Measurements from ENCODE around the gene INO80B.

The INO80B gene

DNA sequence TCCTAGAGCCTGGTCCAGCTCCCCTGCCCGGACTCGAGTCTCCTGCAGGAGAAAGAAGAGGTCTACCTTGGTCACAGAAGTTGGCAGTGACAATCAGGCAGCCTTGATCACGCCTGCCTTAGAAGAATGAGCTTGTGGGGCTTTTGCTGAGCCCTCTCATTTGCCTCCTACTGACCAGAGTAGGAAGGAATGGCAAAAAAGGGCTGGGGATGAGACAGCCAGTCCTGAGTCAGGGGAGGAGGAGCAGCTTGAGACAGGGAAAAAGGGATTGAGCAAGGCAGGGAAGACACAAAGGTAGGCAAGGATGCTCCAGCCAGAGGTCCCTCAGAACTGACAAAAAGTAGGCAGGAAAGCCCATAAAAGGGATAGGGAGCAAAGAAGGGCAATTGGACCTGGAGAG is 27.3 kb upstream of the INO80B start:
- H3K27ac ChIP-seq (ENCODE audit: low read depth, low read length): no peak overlapping the region
- no peak overlapping the region for H3K4me3 ChIP-seq (ENCODE audit: low read depth, low read length)
- peaks cover 80% of the 10 kb centered on the region for H3K36me3 ChIP-seq (ENCODE audit: control insufficient read depth, insufficient read depth, low read length)
- peaks cover 10% of the 10 kb centered on the region; the same call in 1 of the 2 replicates for H3K27me3 ChIP-seq (ENCODE audit: control insufficient read depth, insufficient read depth, low read length)
- H3K9me3 ChIP-seq (ENCODE audit: control insufficient read depth, insufficient read depth, low read depth, low read length): no peaks in the 10 kb centered on the region
- no peaks in the 10 kb centered on the region for H3K4me1 ChIP-seq (ENCODE audit: control insufficient read depth, insufficient read depth, low read length)
- no peak overlapping the region for H3K9ac ChIP-seq (ENCODE audit: low read length)

DNA sequence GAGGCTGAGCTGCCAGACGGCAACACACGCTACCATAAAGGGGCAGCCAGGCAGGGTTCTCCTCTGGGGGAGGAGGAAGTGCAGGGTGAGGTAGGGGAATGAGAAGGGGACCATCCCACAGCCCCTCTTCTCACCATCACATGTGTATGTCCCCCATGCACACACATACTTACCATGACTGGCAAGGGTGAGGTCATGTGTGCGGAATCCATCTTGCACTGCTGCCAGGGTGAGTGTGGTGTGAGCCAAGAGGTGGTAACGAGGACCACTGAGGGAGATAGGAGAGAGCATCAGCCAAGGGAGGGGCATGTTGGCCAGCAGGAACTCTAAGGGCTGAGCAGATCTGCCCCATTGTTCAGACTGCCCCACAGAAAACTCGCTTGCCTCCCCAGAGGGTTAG is 26.2 kb upstream of the INO80B start:
- Histone ChIP-seq H3K9me3 (ENCODE audit: control insufficient read depth, insufficient read depth, low read depth, low read length) (no peaks in the 10 kb centered on the region), H3K27ac (ENCODE audit: low read depth, low read length) (no peak overlapping the region), H3K4me1 (ENCODE audit: control insufficient read depth, insufficient read depth, low read length) (no peaks in the 10 kb centered on the region), H3K4me3 (ENCODE audit: low read depth, low read length) (no peak overlapping the region), H3K9ac (ENCODE audit: low read length) (no peak overlapping the region), H3K27me3 (ENCODE audit: control insufficient read depth, insufficient read depth, low read length) (no peaks in the 10 kb centered on the region), H3K36me3 (ENCODE audit: control insufficient read depth, insufficient read depth, low read length) (peaks cover 82% of the 10 kb centered on the region)

DNA sequence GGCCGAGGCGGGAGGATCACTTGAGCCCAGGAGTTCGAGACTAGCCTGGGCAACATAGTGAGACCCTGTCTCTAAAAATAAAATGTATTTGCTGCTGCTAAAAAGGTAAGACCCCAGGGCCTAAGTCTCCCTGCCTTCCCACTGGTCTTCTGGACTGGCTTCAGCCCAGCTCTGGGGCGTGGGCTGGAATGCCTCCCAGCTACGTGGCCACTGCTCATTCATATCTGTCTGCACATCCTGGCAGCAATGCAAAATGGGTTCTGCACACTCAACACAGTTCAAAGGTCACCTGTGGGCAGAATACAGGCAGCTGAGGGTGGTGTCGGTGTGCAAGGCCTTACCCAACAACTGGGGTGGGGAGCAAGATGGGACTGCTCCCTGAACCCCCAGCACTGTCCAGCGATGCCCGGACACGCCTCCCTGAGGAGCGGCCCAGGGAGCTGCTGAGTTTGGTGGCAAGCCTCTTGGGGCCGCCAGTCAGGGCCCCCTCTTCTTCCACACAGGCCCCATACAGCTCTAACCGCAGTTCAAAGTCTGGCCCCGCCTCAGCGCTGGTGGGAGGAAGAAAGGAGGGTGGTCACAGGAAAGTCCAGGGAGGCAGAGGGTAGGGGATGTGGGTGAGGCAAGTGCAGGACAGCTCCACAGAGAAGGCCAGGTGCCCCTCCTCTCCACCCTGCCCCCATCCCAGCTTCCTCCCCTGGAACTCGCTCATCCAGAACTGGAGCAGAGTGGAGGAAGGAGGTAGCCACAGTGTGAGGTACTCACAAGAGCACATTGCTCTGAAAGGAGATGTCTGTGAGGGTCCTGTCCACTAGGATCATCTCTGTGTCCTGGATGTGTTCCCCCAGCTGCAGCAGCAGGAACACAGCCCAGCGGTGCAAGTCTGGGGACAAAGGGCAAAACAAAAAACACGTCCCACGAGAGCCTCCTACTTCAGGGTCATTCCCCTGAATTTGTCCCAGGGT is 25.1 kb upstream of the INO80B start:
- H3K27ac ChIP-seq (ENCODE audit: low read depth, low read length): no peak overlapping the region
- H3K9ac ChIP-seq (ENCODE audit: low read length): no peak overlapping the region
- no peak overlapping the region for H3K4me3 ChIP-seq (ENCODE audit: low read depth, low read length)
- no peaks in the 10 kb centered on the region for H3K9me3 ChIP-seq (ENCODE audit: control insufficient read depth, insufficient read depth, low read depth, low read length)
- H3K36me3 ChIP-seq (ENCODE audit: control insufficient read depth, insufficient read depth, low read length): peaks cover 81% of the 10 kb centered on the region
- no peaks in the 10 kb centered on the region for H3K27me3 ChIP-seq (ENCODE audit: control insufficient read depth, insufficient read depth, low read length)
- no peaks in the 10 kb centered on the region for H3K4me1 ChIP-seq (ENCODE audit: control insufficient read depth, insufficient read depth, low read length)

DNA sequence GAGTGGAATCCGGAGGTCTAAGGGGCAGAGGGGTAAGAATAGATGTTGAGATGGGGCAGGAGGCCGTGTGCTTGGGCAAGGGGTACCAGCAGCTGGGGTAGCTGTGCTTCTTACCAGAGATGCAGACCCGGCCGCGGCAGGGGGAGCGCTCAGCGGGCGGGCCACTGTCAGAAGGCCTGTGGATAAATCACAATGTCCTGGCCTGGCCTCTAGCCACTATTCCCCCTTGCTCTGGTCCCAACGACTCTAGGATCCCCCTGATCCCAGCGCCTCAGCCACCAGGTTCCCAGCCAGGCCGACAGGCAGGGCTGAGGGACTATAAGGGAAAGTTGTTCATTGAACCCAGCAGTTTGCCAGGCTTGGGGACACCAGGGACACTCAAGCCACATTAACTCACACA is 24.4 kb upstream of the INO80B start:
- H3K9ac ChIP-seq (ENCODE audit: low read length): no peak overlapping the region
- peaks cover 81% of the 10 kb centered on the region for H3K36me3 ChIP-seq (ENCODE audit: control insufficient read depth, insufficient read depth, low read length)
- no peaks in the 10 kb centered on the region for H3K27me3 ChIP-seq (ENCODE audit: control insufficient read depth, insufficient read depth, low read length)
- no peak overlapping the region for H3K27ac ChIP-seq (ENCODE audit: low read depth, low read length)
- H3K9me3 ChIP-seq (ENCODE audit: control insufficient read depth, insufficient read depth, low read depth, low read length): no peaks in the 10 kb centered on the region
- H3K4me3 ChIP-seq (ENCODE audit: low read depth, low read length): no peak overlapping the region
- H3K4me1 ChIP-seq (ENCODE audit: control insufficient read depth, insufficient read depth, low read length): no peaks in the 10 kb centered on the region

- peaks cover 37% of the 10 kb centered on the region for H3K4me1 ChIP-seq (ENCODE audit: control insufficient read depth, insufficient read depth, low read length)
- no peaks in the 10 kb centered on the region for H3K9me3 ChIP-seq (ENCODE audit: control insufficient read depth, insufficient read depth, low read depth, low read length)
- H3K27me3 ChIP-seq (ENCODE audit: control insufficient read depth, insufficient read depth, low read length): no peaks in the 10 kb centered on the region
- H3K4me3 ChIP-seq (ENCODE audit: low read depth, low read length): peak overlapping the region; percentile 16; the same call in 1 of the 2 replicates
- H3K27ac ChIP-seq (ENCODE audit: low read depth, low read length): peak overlapping the region; percentile 23; the same call in 1 of the 2 replicates
- H3K36me3 ChIP-seq (ENCODE audit: control insufficient read depth, insufficient read depth, low read length): peaks cover 29% of the 10 kb centered on the region
- peak overlapping the region; percentile 8 for H3K9ac ChIP-seq (ENCODE audit: low read length)
These were observed 18.6 kb upstream of the INO80B start for GRCh38 chr2:74436111-74436805.

DNA sequence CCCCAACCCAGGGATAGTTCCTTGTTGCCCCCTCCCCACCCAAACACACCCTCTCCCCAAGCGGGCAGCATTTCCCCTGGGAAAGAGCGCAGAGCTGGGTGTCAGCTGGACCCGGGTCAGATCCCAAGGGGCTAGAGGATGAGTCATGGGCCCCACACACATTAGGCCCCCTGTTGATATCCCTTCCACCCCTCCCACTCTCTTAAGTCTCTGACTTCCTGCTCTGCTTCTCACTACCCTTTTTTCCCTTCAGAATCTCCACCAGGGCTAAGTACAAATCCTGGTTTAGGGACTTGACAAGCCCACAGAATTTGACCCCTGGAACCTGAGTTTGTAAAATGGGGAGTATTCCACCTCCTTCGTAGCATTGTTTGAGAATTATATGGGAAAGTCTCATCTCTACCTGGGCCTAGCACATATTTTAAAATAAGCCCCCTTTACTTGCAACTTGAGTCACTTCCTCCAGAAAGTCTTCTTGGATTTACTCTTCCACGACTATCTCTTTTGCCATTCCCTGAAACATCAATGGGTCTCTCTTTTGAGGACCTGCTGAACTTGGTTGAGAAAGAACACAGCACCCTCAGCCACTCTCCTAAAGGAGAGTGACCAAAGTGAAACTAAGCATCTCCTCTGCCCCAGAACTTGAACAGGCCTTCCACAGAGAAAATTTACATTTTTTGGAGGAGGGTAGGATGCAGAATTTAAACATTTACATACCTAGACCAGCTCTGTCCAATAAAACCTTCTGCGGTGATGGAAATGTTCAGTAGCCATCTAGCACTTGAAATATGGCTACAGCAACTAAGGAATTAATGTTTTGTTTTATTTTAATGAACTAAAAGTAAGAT is 17.8 kb upstream of the INO80B start:
- Histone ChIP-seq H3K9ac (ENCODE audit: low read length) (no peak overlapping the region), H3K36me3 (ENCODE audit: control insufficient read depth, insufficient read depth, low read length) (peaks cover 21% of the 10 kb centered on the region)

GRCh38 chr2:74438248-74438647 is 16.6 kb upstream of the INO80B start:
- H3K36me3 ChIP-seq (ENCODE audit: control insufficient read depth, insufficient read depth, low read length): peaks cover 14% of the 10 kb centered on the region; the same call in 1 of the 2 replicates
- peaks cover 37% of the 10 kb centered on the region for H3K4me1 ChIP-seq (ENCODE audit: control insufficient read depth, insufficient read depth, low read length)
- no peaks in the 10 kb centered on the region for H3K27me3 ChIP-seq (ENCODE audit: control insufficient read depth, insufficient read depth, low read length)
- H3K4me3 ChIP-seq (ENCODE audit: low read depth, low read length): no peak overlapping the region
- H3K9ac ChIP-seq (ENCODE audit: low read length): no peak overlapping the region
- no peak overlapping the region for H3K27ac ChIP-seq (ENCODE audit: low read depth, low read length)
- H3K9me3 ChIP-seq (ENCODE audit: control insufficient read depth, insufficient read depth, low read depth, low read length): no peaks in the 10 kb centered on the region

More for the DNA sequence above, 17.8 kb upstream of the INO80B start:
- H3K4me1 ChIP-seq (ENCODE audit: control insufficient read depth, insufficient read depth, low read length): peaks cover 37% of the 10 kb centered on the region
- peak overlapping the region; percentile 23; the same call in 1 of the 2 replicates for H3K27ac ChIP-seq (ENCODE audit: low read depth, low read length)
- peak overlapping the region; percentile 16; the same call in 1 of the 2 replicates for H3K4me3 ChIP-seq (ENCODE audit: low read depth, low read length)
- no peaks in the 10 kb centered on the region for H3K9me3 ChIP-seq (ENCODE audit: control insufficient read depth, insufficient read depth, low read depth, low read length)
- H3K27me3 ChIP-seq (ENCODE audit: control insufficient read depth, insufficient read depth, low read length): no peaks in the 10 kb centered on the region

DNA sequence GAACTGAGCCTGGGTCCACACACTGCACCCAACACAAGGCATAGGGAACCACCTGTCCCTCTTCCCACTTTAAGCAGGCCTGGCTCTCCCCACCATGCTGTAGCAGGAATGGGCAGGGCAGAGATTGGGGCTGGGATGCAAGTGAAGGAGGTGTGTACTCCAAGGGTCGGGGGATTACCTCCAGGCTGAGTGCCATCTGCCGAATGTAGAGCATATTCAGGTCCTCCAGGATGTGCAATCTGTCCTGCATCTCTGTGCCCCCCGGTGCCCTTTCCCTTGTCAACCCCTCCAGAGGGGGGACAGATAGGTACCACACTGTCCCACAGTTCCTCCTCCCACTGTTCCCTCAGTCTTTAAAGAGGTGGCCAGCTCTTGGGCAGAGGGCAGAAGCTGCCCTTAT is 15.5 kb upstream of the INO80B start:
- Histone ChIP-seq H3K27me3 (ENCODE audit: control insufficient read depth, insufficient read depth, low read length) (0 out of 2 replicates have a peak, but pooled peaks cover under 1% of the 10 kb centered on the region), H3K27ac (ENCODE audit: low read depth, low read length) (peak overlapping the region; percentile 81; the same call in 1 of the 2 replicates), H3K4me1 (ENCODE audit: control insufficient read depth, insufficient read depth, low read length) (peaks cover 37% of the 10 kb centered on the region), H3K9me3 (ENCODE audit: control insufficient read depth, insufficient read depth, low read depth, low read length) (no peaks in the 10 kb centered on the region), H3K4me3 (ENCODE audit: low read depth, low read length) (peak overlapping the region; percentile 77), H3K9ac (ENCODE audit: low read length) (peak overlapping the region; percentile 82), H3K36me3 (ENCODE audit: control insufficient read depth, insufficient read depth, low read length) (peaks cover 14% of the 10 kb centered on the region; the same call in 1 of the 2 replicates)

GRCh38 chr2:74439803-74440377 is 15.0 kb upstream of the INO80B start:
- peak overlapping the region; percentile 81; the same call in 1 of the 2 replicates for H3K27ac ChIP-seq (ENCODE audit: low read depth, low read length)

More at GRCh38 chr2:74439803-74440377, 15.0 kb upstream of the INO80B start:
- Histone ChIP-seq H3K9ac (ENCODE audit: low read length) (peak overlapping the region; percentile 82), H3K36me3 (ENCODE audit: control insufficient read depth, insufficient read depth, low read length) (peaks cover 11% of the 10 kb centered on the region; the same call in 1 of the 2 replicates), H3K27me3 (ENCODE audit: control insufficient read depth, insufficient read depth, low read length) (0 out of 2 replicates have a peak, but pooled peaks cover 5% of the 10 kb centered on the region), H3K4me3 (ENCODE audit: low read depth, low read length) (peak overlapping the region; percentile 77), H3K9me3 (ENCODE audit: control insufficient read depth, insufficient read depth, low read depth, low read length) (no peaks in the 10 kb centered on the region), H3K4me1 (ENCODE audit: control insufficient read depth, insufficient read depth, low read length) (peaks cover 37% of the 10 kb centered on the region)

All from HUES6 (cell line).